ENCODE measurements around the gene TIMM13. TPM values are rescaled to one million over a fixed set of nuclear protein-coding genes. Genes with fewer than 3 reads are reported as not detected.
A peak's percentile ranks its signal among the peaks of the same experiment; 100 is the strongest.

TIMM13 gene
- total and polyA plus RNA-seq, 11 donors, result 27.4 to 98.5 (median 65.9) TPM

DNA sequence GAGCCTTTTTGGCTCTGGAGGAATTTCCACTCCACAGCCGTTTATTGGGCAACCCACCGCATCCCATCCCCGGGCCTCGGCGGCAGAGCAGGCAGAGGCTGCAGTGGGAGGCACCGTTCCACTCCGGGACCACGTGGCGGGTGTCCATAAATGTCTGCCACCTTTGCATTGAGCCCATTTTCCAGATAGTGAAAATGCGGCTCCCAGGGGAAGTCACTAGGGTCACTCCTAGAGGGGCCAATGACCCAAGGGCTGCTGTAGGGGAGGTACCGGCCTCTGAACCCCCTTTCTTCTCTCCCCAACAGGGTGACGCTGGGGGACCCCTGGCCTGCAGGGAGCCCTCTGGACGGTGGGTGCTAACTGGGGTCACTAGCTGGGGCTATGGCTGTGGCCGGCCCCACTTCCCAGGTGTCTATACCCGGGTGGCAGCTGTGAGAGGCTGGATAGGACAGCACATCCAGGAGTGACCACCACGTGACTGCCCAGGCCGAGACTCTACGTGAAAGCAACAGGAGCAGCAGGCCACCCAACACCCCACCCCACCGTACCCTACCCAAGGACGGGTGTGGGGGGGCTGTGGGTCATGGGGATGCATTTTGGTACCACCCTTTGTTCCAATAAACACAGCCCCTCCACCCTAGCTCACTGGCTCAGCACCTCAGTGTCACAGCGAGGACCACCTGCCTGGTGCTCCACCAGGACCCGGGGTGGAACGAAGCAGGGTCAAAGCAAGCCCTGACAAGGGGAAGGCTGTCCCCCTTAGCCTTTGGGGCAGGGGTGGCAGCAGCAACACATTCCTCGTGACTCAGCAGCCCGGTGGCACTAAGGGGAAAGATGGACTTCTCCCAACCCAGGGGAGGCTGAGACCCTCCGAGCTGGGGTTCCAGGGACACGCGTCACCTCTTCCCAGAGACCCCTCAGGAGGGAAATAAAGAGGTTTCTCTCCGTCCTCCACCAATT, 1.5 kb downstream of the TIMM13 start:
- no peak overlapping the region for H3K27ac ChIP-seq
- no peaks in the 10 kb centered on the region for H3K9me3 ChIP-seq
- no peaks in the 10 kb centered on the region for H3K27me3 ChIP-seq
- TF ChIP-seq, protein P1, sequence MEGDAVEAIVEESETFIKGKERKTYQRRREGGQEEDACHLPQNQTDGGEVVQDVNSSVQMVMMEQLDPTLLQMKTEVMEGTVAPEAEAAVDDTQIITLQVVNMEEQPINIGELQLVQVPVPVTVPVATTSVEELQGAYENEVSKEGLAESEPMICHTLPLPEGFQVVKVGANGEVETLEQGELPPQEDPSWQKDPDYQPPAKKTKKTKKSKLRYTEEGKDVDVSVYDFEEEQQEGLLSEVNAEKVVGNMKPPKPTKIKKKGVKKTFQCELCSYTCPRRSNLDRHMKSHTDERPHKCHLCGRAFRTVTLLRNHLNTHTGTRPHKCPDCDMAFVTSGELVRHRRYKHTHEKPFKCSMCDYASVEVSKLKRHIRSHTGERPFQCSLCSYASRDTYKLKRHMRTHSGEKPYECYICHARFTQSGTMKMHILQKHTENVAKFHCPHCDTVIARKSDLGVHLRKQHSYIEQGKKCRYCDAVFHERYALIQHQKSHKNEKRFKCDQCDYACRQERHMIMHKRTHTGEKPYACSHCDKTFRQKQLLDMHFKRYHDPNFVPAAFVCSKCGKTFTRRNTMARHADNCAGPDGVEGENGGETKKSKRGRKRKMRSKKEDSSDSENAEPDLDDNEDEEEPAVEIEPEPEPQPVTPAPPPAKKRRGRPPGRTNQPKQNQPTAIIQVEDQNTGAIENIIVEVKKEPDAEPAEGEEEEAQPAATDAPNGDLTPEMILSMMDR (IDR thresholded peaks at IDR 0.05), result no peak
- TF ChIP-seq POLR2A (IDR thresholded peaks at IDR 0.05), result no peak
- peaks cover 3 to 55% (median 30%) of the 10 kb centered on the region in 12 donors for H3K4me1 ChIP-seq
- H3K4me3 ChIP-seq, result peak overlapping the region in 10 of 12 donors; percentile 72 to 96 (median 91)
- DNase-seq (no peak), ATAC-seq (no peak)
- intact Hi-C loops (cut with DNase I), result no loop called here
- WGBS, 4 donors, result 70 to 81% (median 73%) methylated on average over 14 to 29 of the region's 29 CpGs
- peaks cover 0 to 11% (median 3%) of the 10 kb centered on the region in 9 donors for H3K36me3 ChIP-seq

DNA sequence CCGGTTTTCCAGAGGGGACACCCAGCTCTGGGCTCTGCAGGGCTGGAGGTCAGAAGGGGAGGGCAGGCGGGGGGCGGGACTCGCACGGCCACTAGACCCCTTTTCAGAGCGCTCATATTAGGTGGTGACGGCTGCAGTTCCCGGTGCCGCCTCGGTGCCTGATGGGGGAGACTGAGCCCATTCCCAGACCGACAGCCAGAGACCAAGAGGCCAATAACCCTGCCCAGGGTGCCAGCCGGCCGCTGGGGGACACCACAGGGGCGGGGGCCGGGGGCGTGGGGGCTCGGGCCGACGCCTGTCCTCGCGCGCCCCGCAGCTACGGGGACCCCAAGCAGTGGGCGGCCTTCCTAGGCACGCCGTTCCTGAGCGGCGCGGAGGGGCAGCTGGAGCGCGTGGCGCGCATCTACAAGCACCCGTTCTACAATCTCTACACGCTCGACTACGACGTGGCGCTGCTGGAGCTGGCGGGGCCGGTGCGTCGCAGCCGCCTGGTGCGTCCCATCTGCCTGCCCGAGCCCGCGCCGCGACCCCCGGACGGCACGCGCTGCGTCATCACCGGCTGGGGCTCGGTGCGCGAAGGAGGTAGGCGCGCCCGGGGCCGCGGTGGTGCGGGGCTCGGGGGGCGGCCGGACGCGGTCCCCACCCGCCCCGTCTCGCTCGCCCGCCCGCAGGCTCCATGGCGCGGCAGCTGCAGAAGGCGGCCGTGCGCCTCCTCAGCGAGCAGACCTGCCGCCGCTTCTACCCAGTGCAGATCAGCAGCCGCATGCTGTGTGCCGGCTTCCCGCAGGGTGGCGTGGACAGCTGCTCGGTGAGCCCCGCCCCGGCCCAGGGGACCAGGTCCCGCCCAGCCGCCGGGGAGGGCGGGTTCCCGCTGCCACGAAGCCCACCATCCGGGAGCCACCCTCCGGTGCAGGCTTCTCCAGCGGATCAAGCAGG, 2.4 kb downstream of the TIMM13 start:
- Histone ChIP-seq H3K36me3 (peaks cover 0 to 7% (median 3%) of the 10 kb centered on the region in 9 donors), H3K9me3 (no peaks in the 10 kb centered on the region), H3K4me3 (peak overlapping the region in 8 of 12 donors; percentile 3 to 94 (median 28)), H3K4me1 (peaks cover 3 to 55% (median 30%) of the 10 kb centered on the region in 12 donors), H3K27ac (peak overlapping the region in 1 of 12 donors; percentile 23), H3K27me3 (no peaks in the 10 kb centered on the region)
- TF ChIP-seq POLR2A (IDR thresholded peaks at IDR 0.05), result no peak
- TF ChIP-seq, protein P1 (IDR thresholded peaks at IDR 0.05), result peak in 2 of 12 donors; percentile 20 to 40
- intact Hi-C loops (cut with DNase I), result no loop called here
- 44 to 56% (median 54%) methylated on average over 50 to 101 of the region's 101 CpGs for WGBS, 4 donors
- peak in 2 of 5 donors; percentile 64 to 67 for DNase-seq
- peak in 1 of 4 donors; percentile 17 for ATAC-seq

DNA sequence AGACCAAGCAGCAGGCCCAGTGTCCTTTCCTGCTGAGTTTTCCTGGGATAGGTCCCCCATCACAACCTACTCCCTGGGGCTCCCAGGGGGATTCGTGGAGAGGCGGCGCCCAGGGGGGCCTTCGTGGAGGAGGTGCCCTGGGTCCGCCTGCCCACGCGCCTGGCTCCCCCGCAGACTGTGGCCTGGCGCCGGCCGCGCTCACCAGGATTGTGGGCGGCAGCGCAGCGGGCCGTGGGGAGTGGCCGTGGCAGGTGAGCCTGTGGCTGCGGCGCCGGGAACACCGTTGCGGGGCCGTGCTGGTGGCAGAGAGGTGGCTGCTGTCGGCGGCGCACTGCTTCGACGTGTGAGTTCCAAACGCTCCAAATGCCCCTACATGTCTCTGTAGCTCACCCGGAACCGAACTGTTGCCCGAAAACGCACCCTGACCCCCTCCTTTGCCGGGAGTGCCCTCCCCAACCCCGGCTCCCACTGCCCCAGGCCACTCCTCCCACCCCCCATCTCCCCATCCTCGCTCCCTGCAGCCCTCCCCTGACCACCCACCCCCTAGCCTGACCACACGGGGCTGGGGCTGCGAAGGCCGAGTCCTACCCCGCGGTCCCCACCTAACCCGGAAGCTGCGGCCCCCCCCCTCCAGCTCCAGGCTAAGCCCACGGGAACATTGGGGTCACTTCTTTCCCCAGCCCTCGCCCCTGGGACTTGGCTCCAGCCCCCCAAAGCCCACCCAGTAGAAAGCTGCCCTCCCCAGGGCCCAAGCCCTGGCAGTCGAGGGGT, 3.3 kb downstream of the TIMM13 start:
- ATAC-seq, result no peak
- no peak for DNase-seq
- H3K36me3 ChIP-seq, result peaks cover 0 to 7% (median 3%) of the 10 kb centered on the region in 9 donors
- no peaks in the 10 kb centered on the region for H3K27me3 ChIP-seq
- H3K9me3 ChIP-seq, result no peaks in the 10 kb centered on the region
- H3K27ac ChIP-seq, result peak overlapping the region in 2 of 12 donors; percentile 42 to 69
- H3K4me1 ChIP-seq, result peaks cover 3 to 55% (median 30%) of the 10 kb centered on the region in 12 donors
- WGBS, 4 donors, result 89 to 94% (median 90%) methylated on average over 31 to 46 of the region's 46 CpGs
- intact Hi-C loops (cut with DNase I), result no loop called here
- no peak overlapping the region for H3K4me3 ChIP-seq
- TF ChIP-seq, protein P1 (IDR thresholded peaks at IDR 0.05), result no peak
- no peak for TF ChIP-seq POLR2A (IDR thresholded peaks at IDR 0.05)

Data from heart left ventricle (tissue), 16 donors.